Thyroid gland (tissue), 4 donors: Measurements from ENCODE around the gene C17orf75.

Experiments
- CTCF ChIP-seq, 6 experiments: fragments of 200-600 bp in 3 of 6; fragments of 450-650 bp in 3 of 6; sonication (generic) in 3 of 6; IDR thresholded peaks; one replicate each; pipeline ENCODE4 v1.5.1; 2016 to 2019; ENCODE audit warnings: antibody characterized with exemption in 6 of 6, mild to moderate bottlenecking in 2 of 6, inconsistent platforms in 1 of 6, moderate library complexity in 1 of 6
- POLR2A ChIP-seq, 2 donors: fragments of 450-650 bp; IDR thresholded peaks; one replicate each; pipeline ENCODE4 v1.6.1; 2017; ENCODE audit warnings: antibody characterized with exemption in 2 of 2, mild to moderate bottlenecking in 2 of 2, moderate library complexity in 1 of 2

- TF ChIP-seq CTCF (IDR thresholded peaks at IDR 0.05) (no peak), POLR2A (IDR thresholded peaks at IDR 0.05) (no peak)
Observed at GRCh38 chr17:32335046-32335445, 6.9 kb downstream of the C17orf75 start.
